ENCODE results near the gene ERC2.
A peak's percentile ranks its signal among the peaks of the same experiment; 100 is the strongest.

The ERC2 gene

GRCh38 chr3:55775366-55776154, 692.7 kb downstream of the ERC2 start (continued):
- TF ChIP-seq, protein P1, sequence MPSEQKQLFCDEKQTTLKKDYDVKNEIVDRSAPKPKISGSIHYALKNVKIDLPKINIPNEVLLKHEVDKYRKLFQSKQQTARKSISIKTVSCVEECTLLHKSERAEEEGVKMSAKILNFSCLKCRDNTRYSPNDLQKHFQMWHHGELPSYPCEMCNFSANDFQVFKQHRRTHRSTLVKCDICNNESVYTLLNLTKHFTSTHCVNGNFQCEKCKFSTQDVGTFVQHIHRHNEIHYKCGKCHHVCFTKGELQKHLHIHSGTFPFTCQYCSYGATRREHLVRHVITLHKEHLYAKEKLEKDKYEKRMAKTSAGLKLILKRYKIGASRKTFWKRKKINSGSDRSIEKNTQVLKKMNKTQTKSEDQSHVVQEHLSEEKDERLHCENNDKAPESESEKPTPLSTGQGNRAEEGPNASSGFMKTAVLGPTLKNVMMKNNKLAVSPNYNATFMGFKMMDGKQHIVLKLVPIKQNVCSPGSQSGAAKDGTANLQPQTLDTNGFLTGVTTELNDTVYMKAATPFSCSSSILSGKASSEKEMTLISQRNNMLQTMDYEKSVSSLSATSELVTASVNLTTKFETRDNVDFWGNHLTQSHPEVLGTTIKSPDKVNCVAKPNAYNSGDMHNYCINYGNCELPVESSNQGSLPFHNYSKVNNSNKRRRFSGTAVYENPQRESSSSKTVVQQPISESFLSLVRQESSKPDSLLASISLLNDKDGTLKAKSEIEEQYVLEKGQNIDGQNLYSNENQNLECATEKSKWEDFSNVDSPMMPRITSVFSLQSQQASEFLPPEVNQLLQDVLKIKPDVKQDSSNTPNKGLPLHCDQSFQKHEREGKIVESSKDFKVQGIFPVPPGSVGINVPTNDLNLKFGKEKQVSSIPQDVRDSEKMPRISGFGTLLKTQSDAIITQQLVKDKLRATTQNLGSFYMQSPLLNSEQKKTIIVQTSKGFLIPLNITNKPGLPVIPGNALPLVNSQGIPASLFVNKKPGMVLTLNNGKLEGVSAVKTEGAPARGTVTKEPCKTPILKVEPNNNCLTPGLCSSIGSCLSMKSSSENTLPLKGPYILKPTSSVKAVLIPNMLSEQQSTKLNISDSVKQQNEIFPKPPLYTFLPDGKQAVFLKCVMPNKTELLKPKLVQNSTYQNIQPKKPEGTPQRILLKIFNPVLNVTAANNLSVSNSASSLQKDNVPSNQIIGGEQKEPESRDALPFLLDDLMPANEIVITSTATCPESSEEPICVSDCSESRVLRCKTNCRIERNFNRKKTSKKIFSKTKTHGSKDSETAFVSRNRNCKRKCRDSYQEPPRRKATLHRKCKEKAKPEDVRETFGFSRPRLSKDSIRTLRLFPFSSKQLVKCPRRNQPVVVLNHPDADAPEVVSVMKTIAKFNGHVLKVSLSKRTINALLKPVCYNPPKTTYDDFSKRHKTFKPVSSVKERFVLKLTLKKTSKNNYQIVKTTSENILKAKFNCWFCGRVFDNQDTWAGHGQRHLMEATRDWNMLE (tag by site-specific recombination; conservative IDR thresholded peaks at IDR 0.05; ENCODE audit: low read depth), result peak; percentile 90
- TF ChIP-seq ZBTB1 (tag by site-specific recombination; IDR thresholded peaks at IDR 0.05), result 0 out of 2 replicates have a peak, but pooled peaks have one; percentile 44

DNA sequence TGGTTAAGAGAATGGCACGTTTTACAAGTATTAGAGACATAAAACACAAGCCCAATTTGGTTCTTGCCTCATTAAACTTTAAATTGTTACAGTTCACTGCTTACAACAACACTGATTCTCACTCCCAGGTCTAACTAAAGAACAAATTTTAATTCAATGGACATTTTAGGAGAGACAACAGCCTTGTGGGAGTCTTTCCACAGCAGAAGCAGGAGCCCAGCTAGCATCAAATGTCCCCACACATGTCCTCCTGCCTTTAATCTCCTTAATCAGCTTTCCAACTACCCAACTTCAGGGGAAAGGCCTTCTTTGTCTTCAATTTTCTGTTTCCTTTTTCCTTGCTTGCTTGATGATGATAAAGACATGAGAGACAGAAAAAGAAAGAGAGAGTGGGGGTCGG, 693.4 kb downstream of the ERC2 start:
- Histone ChIP-seq H3K9me3 (ENCODE audit: control insufficient read depth, insufficient read depth, low read depth, low read length) (no peaks in the 10 kb centered on the region), H3K4me3 (ENCODE audit: low read depth, low read length) (no peak overlapping the region), H3K4me1 (ENCODE audit: control insufficient read depth, insufficient read depth, low read length) (peaks cover 3% of the 10 kb centered on the region; the same call in 1 of the 2 replicates), H3K36me3 (ENCODE audit: control insufficient read depth in 2 of 2, insufficient read depth in 1 of 2, low read length in 2 of 2) (no peaks in the 10 kb centered on the region), H3K27ac (ENCODE audit: extremely low read depth, low read depth, low read length) (no peak overlapping the region)
- no peak for TF ChIP-seq ZNF274 (IDR thresholded peaks at IDR 0.05; ENCODE audit: low read length)
- no peak for TF ChIP-seq ZNF274 (tag by site-specific recombination; IDR thresholded peaks at IDR 0.05; ENCODE audit: borderline replicate concordance)
- TF ChIP-seq ZFP3 (tag by site-specific recombination; IDR thresholded peaks at IDR 0.05; ENCODE audit: low read depth), result no peak
- no peak for TF ChIP-seq ZNF366 (tag by site-specific recombination; conservative IDR thresholded peaks at IDR 0.05)
- TF ChIP-seq GFI1B (tag by site-specific recombination; IDR thresholded peaks at IDR 0.05), result no peak
- TF ChIP-seq ZNF335 (tag by site-specific recombination; conservative IDR thresholded peaks at IDR 0.05), result no peak
- TF ChIP-seq, protein P2, sequence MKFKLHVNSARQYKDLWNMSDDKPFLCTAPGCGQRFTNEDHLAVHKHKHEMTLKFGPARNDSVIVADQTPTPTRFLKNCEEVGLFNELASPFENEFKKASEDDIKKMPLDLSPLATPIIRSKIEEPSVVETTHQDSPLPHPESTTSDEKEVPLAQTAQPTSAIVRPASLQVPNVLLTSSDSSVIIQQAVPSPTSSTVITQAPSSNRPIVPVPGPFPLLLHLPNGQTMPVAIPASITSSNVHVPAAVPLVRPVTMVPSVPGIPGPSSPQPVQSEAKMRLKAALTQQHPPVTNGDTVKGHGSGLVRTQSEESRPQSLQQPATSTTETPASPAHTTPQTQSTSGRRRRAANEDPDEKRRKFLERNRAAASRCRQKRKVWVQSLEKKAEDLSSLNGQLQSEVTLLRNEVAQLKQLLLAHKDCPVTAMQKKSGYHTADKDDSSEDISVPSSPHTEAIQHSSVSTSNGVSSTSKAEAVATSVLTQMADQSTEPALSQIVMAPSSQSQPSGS (tag by site-specific recombination; IDR thresholded peaks at IDR 0.05; ENCODE audit: low read depth), result no peak
- no peak for TF ChIP-seq ZNF621 (tag by site-specific recombination; IDR thresholded peaks at IDR 0.05)
- no peak for TF ChIP-seq ZNF473 (tag by site-specific recombination; IDR thresholded peaks at IDR 0.05)
- TF ChIP-seq OSR2 (tag by site-specific recombination; IDR thresholded peaks at IDR 0.05), result no peak
- TF ChIP-seq PBX3 (CRISPR knock-in tag; IDR thresholded peaks at IDR 0.05), result no peak
- TF ChIP-seq, protein P3, sequence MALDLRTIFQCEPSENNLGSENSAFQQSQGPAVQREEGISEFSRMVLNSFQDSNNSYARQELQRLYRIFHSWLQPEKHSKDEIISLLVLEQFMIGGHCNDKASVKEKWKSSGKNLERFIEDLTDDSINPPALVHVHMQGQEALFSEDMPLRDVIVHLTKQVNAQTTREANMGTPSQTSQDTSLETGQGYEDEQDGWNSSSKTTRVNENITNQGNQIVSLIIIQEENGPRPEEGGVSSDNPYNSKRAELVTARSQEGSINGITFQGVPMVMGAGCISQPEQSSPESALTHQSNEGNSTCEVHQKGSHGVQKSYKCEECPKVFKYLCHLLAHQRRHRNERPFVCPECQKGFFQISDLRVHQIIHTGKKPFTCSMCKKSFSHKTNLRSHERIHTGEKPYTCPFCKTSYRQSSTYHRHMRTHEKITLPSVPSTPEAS (tag by site-specific recombination; IDR thresholded peaks at IDR 0.05), result no peak
- TF ChIP-seq ZBTB6 (tag by site-specific recombination; IDR thresholded peaks at IDR 0.05), result no peak
- POLR2A ChIA-PET, result no interaction called here
- CTCF ChIA-PET, result no interaction called here

Measured in HEK293 (cell line).